Raji (cell line): ENCODE data around the gene MEF2A.

Source experiments
- POLR2A ChIP-seq: IDR thresholded peaks from 2 replicates; pipeline ENCODE4 v1.6.1; 2011; ENCODE audit warnings: low read depth, low read length, control low read depth; ENCODE audit not compliant: insufficient read depth

Gene MEF2A

DNA sequence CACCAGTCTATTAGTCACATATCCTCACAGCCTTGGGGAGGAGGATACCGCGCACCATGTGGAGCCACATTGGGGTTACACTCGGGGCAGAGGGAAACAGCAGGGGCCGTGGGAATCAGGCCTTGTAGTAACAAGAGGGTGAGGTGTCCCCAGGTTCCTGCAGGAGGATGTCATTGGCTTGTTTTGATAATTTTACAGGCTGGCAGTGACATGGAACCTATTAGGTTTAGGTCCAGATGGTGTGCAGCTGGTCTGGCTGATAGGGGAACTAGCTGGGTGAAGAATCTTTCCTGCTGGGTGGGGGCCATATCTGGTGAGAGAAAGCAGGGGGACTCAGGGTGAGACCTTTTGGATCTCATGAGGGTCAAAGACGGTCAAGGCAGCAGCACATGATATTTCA is 9.8 kb upstream of the MEF2A start:
- TF ChIP-seq POLR2A: no peak

- no peak for TF ChIP-seq POLR2A
Observed at GRCh38 chr15:99556578-99556977, 9.2 kb upstream of the MEF2A start.

DNA sequence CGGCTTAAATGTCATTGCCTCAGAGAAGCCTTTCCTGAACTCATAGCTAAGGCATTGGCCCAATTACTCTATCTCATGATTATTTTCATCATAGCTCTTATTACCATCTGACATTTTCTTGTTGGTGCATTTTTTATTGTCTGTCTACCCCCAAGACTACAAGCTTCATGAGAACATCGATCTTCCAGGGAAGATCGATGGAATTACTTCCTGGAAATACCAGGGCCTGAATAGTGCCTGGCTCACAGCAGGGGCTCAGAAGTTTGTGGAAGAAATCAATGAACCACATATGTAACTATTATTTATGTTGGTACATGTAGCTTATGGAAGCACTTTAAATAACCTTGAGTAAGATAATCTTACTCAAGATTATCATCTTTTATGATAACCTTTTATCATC is 7.7 kb upstream of the MEF2A start:
- no peak for TF ChIP-seq POLR2A

- TF ChIP-seq POLR2A: no peak
Observed at GRCh38 chr15:99558571-99558970, 7.2 kb upstream of the MEF2A start.

GRCh38 chr15:99561476-99562230 is 4.1 kb upstream of the MEF2A start:
- no peak for TF ChIP-seq POLR2A

DNA sequence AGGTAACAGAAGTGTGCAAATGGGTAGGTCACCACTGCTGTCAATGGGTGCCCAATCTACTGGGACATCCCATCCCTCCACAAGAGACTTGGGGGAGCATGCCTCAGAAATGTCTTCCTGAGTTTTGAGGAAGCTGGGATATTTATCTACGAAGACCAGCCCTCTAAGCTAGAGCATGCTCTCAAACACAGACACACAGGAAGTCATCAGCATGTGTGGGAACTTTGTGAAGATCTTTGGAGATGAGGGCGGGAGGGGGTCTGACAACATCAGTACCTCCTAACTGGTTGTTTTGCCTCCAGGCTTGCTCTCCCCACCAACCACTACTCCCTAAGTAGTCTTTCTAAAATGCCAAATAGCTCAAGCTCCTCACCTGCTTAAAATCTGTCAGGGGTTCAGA is 3.5 kb upstream of the MEF2A start:
- TF ChIP-seq POLR2A: no peak

- no peak for TF ChIP-seq POLR2A
Observed at GRCh38 chr15:99564221-99565048, 1.3 kb upstream of the MEF2A start.

DNA sequence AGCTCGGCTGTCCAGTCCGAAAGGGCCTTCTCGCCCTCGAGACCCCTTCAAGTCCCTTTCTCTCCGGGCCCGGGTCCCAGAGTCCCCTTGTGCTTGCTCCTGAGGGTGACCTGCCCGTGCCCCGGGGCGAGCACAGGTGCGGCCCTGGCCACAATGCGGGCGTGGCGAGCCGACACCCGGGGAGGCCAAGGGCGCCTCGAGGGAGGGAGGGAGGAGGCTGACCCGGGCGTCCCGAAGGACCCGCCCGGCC is 810 bp upstream of the MEF2A start:
- TF ChIP-seq POLR2A: 0 out of 2 replicates have a peak, but pooled peaks have one; percentile 57

DNA sequence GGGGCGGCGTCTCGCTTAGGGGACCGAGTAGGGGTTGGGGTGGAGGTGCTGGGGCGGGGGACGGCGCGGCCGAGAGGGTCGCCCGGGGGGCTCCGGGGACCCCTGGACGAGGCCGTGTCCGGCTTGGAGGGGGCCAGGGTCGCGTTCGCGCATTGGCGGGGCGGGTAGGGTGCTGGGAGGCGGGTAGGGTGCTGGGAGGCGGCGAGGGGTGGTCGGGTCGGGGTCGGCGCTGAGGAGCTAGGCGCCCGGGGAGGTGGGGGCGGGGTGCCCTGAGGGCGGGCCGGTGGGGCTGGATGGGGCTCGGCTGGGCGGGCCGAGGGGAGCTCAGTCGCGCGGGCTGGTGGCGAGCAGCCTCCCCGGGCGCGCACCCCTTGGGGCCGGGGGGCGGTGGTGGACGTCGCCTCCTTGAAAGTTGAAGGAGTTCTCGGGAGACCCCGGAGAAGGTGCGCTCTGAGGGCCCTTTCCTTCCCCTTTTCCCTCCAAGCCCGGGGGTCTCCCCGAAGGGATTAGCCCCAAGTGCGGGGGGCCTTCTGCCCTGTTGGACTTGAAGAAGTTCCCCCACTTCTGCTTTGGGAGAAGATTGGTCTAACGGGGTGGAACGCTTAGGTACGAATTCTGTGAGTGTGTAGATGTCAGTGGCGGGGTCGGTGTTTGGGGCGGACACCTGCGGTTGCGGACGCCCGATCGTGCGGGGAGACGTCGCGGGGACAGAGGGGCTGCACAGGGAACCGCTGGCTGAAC is 543 bp downstream of the MEF2A start:
- no peak for TF ChIP-seq POLR2A

DNA sequence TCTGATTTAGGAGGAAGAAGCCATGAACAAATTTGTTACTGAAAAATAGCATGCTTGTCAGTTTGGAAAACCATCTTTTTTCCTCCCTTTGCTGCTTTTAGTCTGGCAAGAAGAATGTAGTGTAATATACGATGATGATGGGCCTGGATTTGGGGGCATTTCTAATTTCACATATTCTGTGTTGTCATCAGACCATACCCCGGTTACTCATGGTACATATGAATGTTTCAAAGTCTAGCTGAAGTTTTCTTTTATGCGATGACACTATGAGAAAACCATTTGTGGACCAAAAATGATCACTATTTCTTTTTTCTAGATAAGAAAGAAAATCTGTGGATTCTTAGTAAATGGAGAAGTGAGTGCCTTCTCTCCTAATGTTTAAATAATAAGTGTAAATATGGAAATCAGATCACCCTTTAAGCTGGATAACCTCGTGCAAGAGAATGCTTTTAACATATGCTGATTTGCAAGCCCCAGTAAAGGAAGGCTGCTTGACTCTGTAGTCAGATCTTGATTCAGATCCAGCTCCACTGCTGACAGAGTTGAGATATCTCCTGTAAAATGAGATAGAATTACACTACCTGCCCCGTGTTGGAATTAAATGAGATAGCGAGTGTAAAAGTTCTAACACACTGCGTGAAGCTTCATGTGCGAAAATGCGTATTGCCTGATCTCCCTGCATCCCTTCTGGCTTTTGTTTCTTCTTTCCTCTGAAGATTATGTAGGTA is 3.0 kb downstream of the MEF2A start:
- no peak for TF ChIP-seq POLR2A

- TF ChIP-seq POLR2A: no peak
Observed at GRCh38 chr15:99571299-99571698, 5.5 kb downstream of the MEF2A start.

GRCh38 chr15:99574048-99574447 is 8.3 kb downstream of the MEF2A start:
- no peak for TF ChIP-seq POLR2A

GRCh38 chr15:99574502-99574901 is 8.7 kb downstream of the MEF2A start:
- no peak for TF ChIP-seq POLR2A

GRCh38 chr15:99578809-99579208 is 13.0 kb downstream of the MEF2A start:
- TF ChIP-seq POLR2A: no peak

DNA sequence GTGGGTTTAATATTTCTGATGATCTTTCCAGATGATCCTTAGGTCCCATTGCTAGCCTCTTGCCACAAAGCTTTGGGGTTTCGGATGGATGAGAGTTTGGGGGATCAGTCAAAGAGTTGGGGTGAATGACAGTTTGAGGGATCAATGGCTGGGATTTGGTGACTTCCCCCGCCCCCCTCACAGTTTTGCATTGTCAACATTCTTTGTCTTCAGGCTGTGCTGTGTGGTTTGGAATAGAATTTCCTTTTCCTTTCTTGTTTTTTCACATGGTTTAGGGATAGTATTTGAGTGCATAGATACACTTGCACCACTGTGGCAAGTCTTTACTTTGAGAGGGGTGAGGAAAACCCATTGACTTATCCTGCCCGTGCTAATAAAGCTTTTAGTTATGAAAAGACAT is 14.3 kb downstream of the MEF2A start:
- TF ChIP-seq POLR2A: no peak
